IMR-90 (cell line): Measurements from ENCODE around the gene PIAS3. TPM values are rescaled to one million over a fixed set of nuclear protein-coding genes. Genes with fewer than 3 reads are reported as not detected.

Experiments
- ATAC-seq: fragments of 200-7000 bp; cut with Tn5 transposase; 2 replicates; pipeline ENCODE4 v1.9.1; 2020; ENCODE audit warnings: low read depth, mild to moderate bottlenecking, moderate library complexity
- BruUV-seq: library from RNA; stranded (reverse); fragments of 400-500 nt; replicated peaks from 2 replicates; lab custom pipeline; 2021; lab: Mats Ljungman, UMichigan
- CTCF ChIA-PET: fragments of 300-600 bp; formaldehyde crosslinking; extraction: SDS; loops from one replicate; lab custom pipeline; 2021; ENCODE audit warnings: antibody characterized with exemption; lab: Yijun Ruan, JAX
- POLR2A ChIA-PET: fragments of 300-600 bp; sonication (Branson Sonifier 250); formaldehyde crosslinking; loops from one replicate; lab custom pipeline; 2022; ENCODE audit warnings: antibody characterized with exemption; ENCODE audit not compliant: unreplicated experiment; lab: Charles Lee
- DNase-seq: peaks from one replicate; pipeline ENCODE4 v3.0.0; 2013
- H2AFZ ChIP-seq: replicated peaks from 2 replicates; pipeline ENCODE3; 2013; ENCODE audit warnings: low read length, mild to moderate bottlenecking; ENCODE audit not compliant: poor library complexity
- H2AK5ac ChIP-seq: 2 replicates; pipeline ENCODE4 v1.6.1; 2013; ENCODE audit warnings: low read depth, low read length, inconsistent platforms
- H2AK9ac ChIP-seq: replicated peaks from 2 replicates; pipeline ENCODE3; 2013; ENCODE audit warnings: mild to moderate bottlenecking, low read depth, low read length, moderate library complexity; ENCODE audit not compliant: poor library complexity
- H2BK120ac ChIP-seq: 2 replicates; pipeline ENCODE4 v1.6.1; 2013; ENCODE audit warnings: low read depth, low read length, inconsistent platforms
- H2BK15ac ChIP-seq: 3 replicates; pipeline ENCODE4 v1.6.1; 2013; ENCODE audit warnings: low read depth, low read length, inconsistent platforms
- H2BK20ac ChIP-seq: 2 replicates; pipeline ENCODE4 v1.6.1; 2013; ENCODE audit warnings: low read depth, mild to moderate bottlenecking, inconsistent platforms, low read length, moderate library complexity
- H2BK5ac ChIP-seq: 2 replicates; pipeline ENCODE4 v1.6.1; 2013; ENCODE audit warnings: mild to moderate bottlenecking, low read depth, low read length, inconsistent platforms; ENCODE audit not compliant: poor library complexity, severe bottlenecking
- H3K14ac ChIP-seq: replicated peaks from 2 replicates; pipeline ENCODE4 v1.6.1; 2013; ENCODE audit warnings: low read depth, low read length, inconsistent platforms
- H3K18ac ChIP-seq: 2 replicates; pipeline ENCODE4 v1.6.1; 2013; ENCODE audit warnings: low read depth, low read length, control low read depth
- H3K23ac ChIP-seq: 2 replicates; pipeline ENCODE4 v1.6.1; 2013; ENCODE audit warnings: low read depth, low read length, inconsistent platforms
- H3K27ac ChIP-seq: 2 replicates; pipeline ENCODE4 v1.5.1; 2013; ENCODE audit warnings: mild to moderate bottlenecking, control low read depth, low read length; ENCODE audit not compliant: insufficient read depth
- H3K27me3 ChIP-seq: 2 replicates; pipeline ENCODE4 v1.6.1; 2013; ENCODE audit warnings: low read length; ENCODE audit not compliant: control insufficient read depth, insufficient read depth
- H3K36me3 ChIP-seq: 2 replicates; pipeline ENCODE4 v1.6.1; 2013; ENCODE audit warnings: low read length, mixed read lengths; ENCODE audit not compliant: control insufficient read depth, insufficient read depth
- H3K4ac ChIP-seq: 2 replicates; pipeline ENCODE4 v1.6.1; 2013; ENCODE audit warnings: low read depth, low read length, inconsistent platforms
- H3K4me1 ChIP-seq: 2 replicates; pipeline ENCODE4 v1.6.1; 2013; ENCODE audit warnings: low read length, mixed read lengths; ENCODE audit not compliant: control insufficient read depth, insufficient read depth
- H3K4me2 ChIP-seq: 2 replicates; pipeline ENCODE4 v1.6.1; 2013; ENCODE audit warnings: low read depth, mild to moderate bottlenecking, control low read depth, low read length, moderate library complexity
- H3K4me3 ChIP-seq: 2 replicates; pipeline ENCODE4 v1.5.1; 2013; ENCODE audit warnings: low read depth, mild to moderate bottlenecking, control low read depth, low read length, moderate library complexity; ENCODE audit not compliant: insufficient read depth
- H3K56ac ChIP-seq: 2 replicates; pipeline ENCODE4 v1.6.1; 2013; ENCODE audit warnings: low read length, inconsistent platforms; ENCODE audit not compliant: insufficient read depth; ENCODE audit errors: extremely low read depth
- H3K79me1 ChIP-seq, 2 experiments: 2 replicates each; pipeline ENCODE4 v1.6.1; 2013; ENCODE audit warnings: low read length in 2 of 2, inconsistent platforms in 1 of 2, low read depth in 1 of 2
- H3K9ac ChIP-seq: 2 replicates; pipeline ENCODE4 v1.6.1; 2013; ENCODE audit warnings: low read depth, low read length, control low read depth
- H3K9me1 ChIP-seq: 2 replicates; pipeline ENCODE4 v1.6.1; 2013; ENCODE audit warnings: low read length, inconsistent platforms; ENCODE audit not compliant: insufficient read depth
- H3K9me3 ChIP-seq: 2 replicates; pipeline ENCODE4 v1.6.1; 2013; ENCODE audit warnings: low read length; ENCODE audit not compliant: control insufficient read depth, insufficient read depth
- H4K20me1 ChIP-seq: 2 replicates; pipeline ENCODE4 v1.6.1; 2013; ENCODE audit warnings: low read length, inconsistent platforms; ENCODE audit not compliant: insufficient read depth
- H4K5ac ChIP-seq: 2 replicates; pipeline ENCODE4 v1.6.1; 2013; ENCODE audit warnings: mild to moderate bottlenecking, low read depth, low read length, control low read depth
- H4K8ac ChIP-seq, 2 experiments: 2 replicates each; pipeline ENCODE4 v1.6.1; 2013; ENCODE audit warnings: low read depth in 2 of 2, low read length in 2 of 2, control low read depth in 1 of 2, inconsistent platforms in 1 of 2
- H4K91ac ChIP-seq: 2 replicates; pipeline ENCODE4 v1.6.1; 2013; ENCODE audit warnings: low read depth, low read length, inconsistent platforms; ENCODE audit not compliant: insufficient read depth
- CEBPB ChIP-seq: IDR thresholded peaks from 2 replicates; pipeline ENCODE4 v1.6.1; 2012; ENCODE audit warnings: low read depth, low read length, improper control_type of control experiment
- MXI1 ChIP-seq: IDR thresholded peaks from 2 replicates; pipeline ENCODE4 v1.6.1; 2012; ENCODE audit warnings: low read depth, mild to moderate bottlenecking, low read length, moderate library complexity, borderline replicate concordance
- NFE2L2 ChIP-seq: fragments of 150-350 bp; IDR thresholded peaks from 2 replicates; pipeline ENCODE4 v1.6.1; 2016; ENCODE audit warnings: low read depth, mild to moderate bottlenecking, low read length
- POLR2A ChIP-seq: IDR thresholded peaks from 2 replicates; pipeline ENCODE4 v1.6.1; 2012; ENCODE audit warnings: mild to moderate bottlenecking, low read depth, low read length
- RCOR1 ChIP-seq: IDR thresholded peaks from 2 replicates; pipeline ENCODE4 v1.6.1; 2012; ENCODE audit warnings: mild to moderate bottlenecking, low read length, improper control_type of control experiment; ENCODE audit not compliant: insufficient replicate concordance
- USF2 ChIP-seq: fragments of 150-350 bp; IDR thresholded peaks from 2 replicates; pipeline ENCODE4 v1.6.1; 2017; ENCODE audit warnings: mild to moderate bottlenecking, antibody characterized with exemption, low read length, low read depth
- WGBS, 2 experiments: methylation state at CpG; one replicate each; pipeline versions ENCODE4 v1.1.5 to v1.1.7; 2013; ENCODE audit warnings: missing lambda C conversion rate in 2 of 2; ENCODE audit not compliant: insufficient read length in 1 of 2; ENCODE audit errors: extremely low coverage in 2 of 2; 5-methylcytosine and 5-hydroxymethylcytosine counted together
- dilution Hi-C: fragments of 300-500 bp; cut with HindIII; formaldehyde crosslinking; loops from one replicate; pipeline ENCODE4 v1.14.3; 2018; ENCODE audit warnings: low sequenced_read_pairs; ENCODE audit not compliant: unreplicated experiment
- in situ Hi-C: fragments of 300-500 bp; cut with MboI; formaldehyde crosslinking; loops from 3 replicates; pipeline ENCODE4 v1.14.3; 2019; ENCODE audit warnings: low sequenced_read_pairs, inconsistent platforms, mixed read lengths
- intact Hi-C: fragments of 100-400 bp; cut with micrococcal nuclease; formaldehyde crosslinking; loops from 2 replicates; pipeline ENCODE4 v1.10.0; 2022
- polyA plus RNA-seq, 3 experiments: library from polyadenylated mRNA; depleted of rRNA; stranded (reverse); fragments of >200 nt; gene quantifications; 2 replicates each; pipeline ENCODE4 v1.2.3, GENCODE V29; 2012; ENCODE audit warnings: low replicate concordance in 1 of 3
- total RNA-seq: library from RNA; depleted of rRNA; stranded (reverse); fragments of >200 nt; gene quantifications from 2 replicates; pipeline ENCODE4 v1.2.3, GENCODE V29; 2012

The PIAS3 gene
- total and polyA plus RNA-seq, 2 of the 4 experiments (the other 2 are of a cell fraction) = 11.1 to 53.7 TPM

- WGBS, 2 experiments = 93% methylated on average over 3 of the region's 5 CpGs; no CpG with 5 or more reads in 1 of the 2 experiments
- no peak overlapping the region for H3K27ac ChIP-seq
- no TSS peak for BruUV-seq
- H3K23ac ChIP-seq = no peak overlapping the region
- no peak overlapping the region for H3K18ac ChIP-seq
- no peak overlapping the region for H4K91ac ChIP-seq
- no peak overlapping the region for H2BK15ac ChIP-seq
- H3K9me3 ChIP-seq = no peaks in the 10 kb centered on the region
- in situ Hi-C loops (no loop called here), dilution Hi-C loops (no loop called here), intact Hi-C loops (no loop called here)
- no peak overlapping the region for H3K4ac ChIP-seq
- POLR2A ChIA-PET = interaction anchor here (0.6 kb wide), 1 partner anchor 133 kb away, joined by 4 read pairs; no protein-coding TSS in a partner anchor
- DNase-seq (no peak), ATAC-seq (no peak)
- H4K8ac ChIP-seq = no peak overlapping the region
- H2AK5ac ChIP-seq = no peak overlapping the region
- H4K5ac ChIP-seq = no peak overlapping the region
- no peak overlapping the region for H2BK5ac ChIP-seq
- no peak overlapping the region for H3K4me3 ChIP-seq
- H2AK9ac ChIP-seq = no peak overlapping the region
- H2AFZ ChIP-seq = no peak overlapping the region
- CTCF ChIA-PET = interaction anchor here (1.1 kb wide), 1 partner anchor 28 kb away, joined by 4 read pairs; no protein-coding TSS in a partner anchor
- H3K56ac ChIP-seq = no peak overlapping the region
- H3K9ac ChIP-seq = no peak overlapping the region
- H3K27me3 ChIP-seq = no peaks in the 10 kb centered on the region
- no peak overlapping the region for H3K14ac ChIP-seq
- no peak overlapping the region for H3K4me2 ChIP-seq
- H2BK120ac ChIP-seq = no peak overlapping the region
- H3K36me3 ChIP-seq = 0 out of 2 replicates have a peak, but pooled peaks cover 1% of the 10 kb centered on the region
- no peak overlapping the region for H2BK20ac ChIP-seq
- no peak for TF ChIP-seq POLR2A
- TF ChIP-seq CEBPB = no peak
- no peak for TF ChIP-seq RCOR1
- TF ChIP-seq MXI1 = no peak
- TF ChIP-seq NFE2L2 = no peak
- no peak for TF ChIP-seq USF2
- H3K79me1 ChIP-seq = peaks cover 0 to 10% of the 10 kb centered on the region in 2 experiments; a peak in 2 of 4 replicates
- H3K4me1 ChIP-seq = peaks cover 3% of the 10 kb centered on the region
- H4K20me1 ChIP-seq = no peaks in the 10 kb centered on the region
- peaks cover 4% of the 10 kb centered on the region for H3K9me1 ChIP-seq
Observed at GRCh38 chr1:145863282-145864018, 4.6 kb upstream of the PIAS3 start.
